Left forelimb (tissue), 1 donor: Measurements from ENCODE around the gene HDAC2.

Source experiments
- DNase-seq: peaks from one replicate; pipeline ENCODE4 v3.0.0-alpha.2; 2018; ENCODE audit warnings: low spot score

The HDAC2 gene

DNA sequence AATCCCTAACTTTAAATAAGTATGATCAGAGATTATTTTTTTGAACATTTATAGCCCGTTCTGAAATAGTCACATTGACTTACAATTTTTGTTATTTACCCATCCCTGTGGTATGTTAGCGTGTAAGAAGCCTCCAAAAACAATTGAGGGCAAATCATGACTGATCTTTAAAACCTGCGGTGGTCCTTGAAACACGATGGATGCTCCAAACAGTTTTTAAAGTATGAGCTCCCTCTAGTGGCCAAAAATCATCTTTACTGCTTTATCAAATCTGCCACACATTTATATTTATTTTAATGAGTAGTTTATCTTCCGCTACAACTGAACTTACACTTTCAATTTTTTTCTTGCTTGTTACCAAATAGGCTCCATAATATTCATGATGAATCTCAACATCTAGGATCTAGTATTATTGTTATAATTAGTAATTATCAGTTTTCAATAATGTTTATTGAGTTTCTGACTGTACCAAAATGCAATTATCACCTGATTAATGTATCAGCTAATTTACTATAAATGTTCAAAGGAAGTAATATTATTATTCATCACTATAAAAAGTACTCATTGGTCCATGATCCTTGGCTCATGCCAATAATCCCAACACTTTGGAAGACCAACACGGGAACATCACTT, 61.6 kb downstream of the HDAC2 start:
- no peak for DNase-seq

- no peak for DNase-seq
These were observed 62.1 kb downstream of the HDAC2 start for GRCh38 chr6:113908801-113909200.

- DNase-seq: no peak
These were observed 63.7 kb downstream of the HDAC2 start for GRCh38 chr6:113907102-113907815.

- DNase-seq: no peak
These were observed 67.2 kb downstream of the HDAC2 start for GRCh38 chr6:113903666-113904330.

GRCh38 chr6:113901482-113901881, 69.5 kb downstream of the HDAC2 start:
- no peak for DNase-seq

GRCh38 chr6:113894712-113895674, 76.0 kb downstream of the HDAC2 start:
- DNase-seq: no peak

DNA sequence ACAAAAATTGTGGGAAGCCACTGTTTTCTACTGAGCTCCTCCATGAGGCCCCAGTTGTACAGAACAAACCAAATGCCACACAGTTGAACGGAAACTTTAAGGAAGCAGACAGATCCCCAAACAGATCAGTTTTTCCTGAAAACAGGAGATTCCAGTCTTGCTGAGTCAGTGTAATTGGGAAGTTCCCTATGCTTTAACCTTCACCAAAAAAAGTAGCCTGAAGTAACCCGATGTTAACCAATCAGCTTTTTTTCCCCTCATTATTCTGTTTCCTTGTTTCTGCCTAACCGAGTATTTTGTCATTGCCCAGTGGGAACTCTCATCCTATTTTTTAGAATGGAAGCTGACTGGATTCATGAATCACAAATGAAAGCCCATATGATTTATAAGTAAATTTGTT, 77.1 kb downstream of the HDAC2 start:
- no peak for DNase-seq

DNA sequence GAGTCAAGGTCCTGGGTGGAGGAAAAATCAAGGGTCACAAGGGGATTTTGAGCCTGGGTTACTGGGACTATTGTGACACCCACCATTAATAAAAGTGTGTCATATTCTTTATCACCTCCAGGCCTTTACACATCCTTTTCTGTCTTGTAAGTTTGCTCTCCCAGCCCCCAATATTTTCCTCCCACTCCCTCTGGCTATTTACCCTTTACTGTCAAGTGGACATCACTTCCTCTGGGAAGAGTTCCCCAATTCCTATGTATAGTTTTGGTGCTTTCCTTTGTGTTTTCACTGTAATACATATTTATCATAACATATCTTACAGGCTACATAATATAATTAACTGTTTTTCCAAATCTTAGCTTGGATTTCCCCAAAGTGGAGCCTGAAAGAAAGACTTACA, 77.5 kb downstream of the HDAC2 start:
- no peak for DNase-seq

GRCh38 chr6:113888956-113889630, 81.9 kb downstream of the HDAC2 start:
- no peak for DNase-seq

- DNase-seq: no peak
These were observed 82.5 kb downstream of the HDAC2 start for GRCh38 chr6:113888493-113888892.

DNA sequence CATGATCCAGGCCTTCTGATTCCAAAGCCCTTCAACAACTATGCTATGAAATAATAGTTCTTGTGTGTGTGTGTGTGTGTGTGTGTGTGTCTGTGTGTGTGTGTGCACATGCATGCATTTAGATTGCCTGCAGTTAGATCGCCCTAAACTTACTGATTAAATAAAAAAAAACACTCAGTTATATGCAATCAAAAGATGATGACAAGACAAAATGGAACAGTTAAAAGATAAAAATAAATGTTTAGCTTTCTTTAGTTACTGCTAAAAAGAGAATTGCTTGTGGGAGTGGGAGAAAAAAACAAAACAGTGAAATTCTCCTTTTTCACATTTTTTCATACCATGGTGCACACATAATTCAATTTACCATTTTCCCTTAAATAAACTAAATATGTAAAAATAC, 84.4 kb downstream of the HDAC2 start:
- no peak for DNase-seq

- no peak for DNase-seq
These were observed 86.9 kb downstream of the HDAC2 start for GRCh38 chr6:113884011-113884410.
